ENCODE results near the gene SYTL3. TPM values are rescaled to one million over a fixed set of nuclear protein-coding genes. Genes with fewer than 3 reads are reported as not detected.
"Not testable (repeated sequence)": the region's sequence is repeated elsewhere in the genome, so short reads cannot be mapped to it uniquely, and the experiment has no call there.

Gene SYTL3
- total and polyA plus RNA-seq, 8 donors: 3.1 to 14.6 (median 5.3) TPM

GRCh38 chr6:158647501-158647900, 2.4 kb upstream of the SYTL3 start:
- no peaks in the 10 kb centered on the region for H3K36me3 ChIP-seq
- peaks cover 10 to 39% (median 16%) of the 10 kb centered on the region in 4 donors for H3K4me1 ChIP-seq
- H3K9me3 ChIP-seq: no peaks in the 10 kb centered on the region
- no peak for DNase-seq
- intact Hi-C loops (cut with DNase I; ENCODE audit: low total_unique reads): no loop called here
- H3K4me3 ChIP-seq: no peak overlapping the region
- H3K27ac ChIP-seq: no peak overlapping the region
- no peaks in the 10 kb centered on the region for H3K27me3 ChIP-seq
- TF ChIP-seq, protein P1, sequence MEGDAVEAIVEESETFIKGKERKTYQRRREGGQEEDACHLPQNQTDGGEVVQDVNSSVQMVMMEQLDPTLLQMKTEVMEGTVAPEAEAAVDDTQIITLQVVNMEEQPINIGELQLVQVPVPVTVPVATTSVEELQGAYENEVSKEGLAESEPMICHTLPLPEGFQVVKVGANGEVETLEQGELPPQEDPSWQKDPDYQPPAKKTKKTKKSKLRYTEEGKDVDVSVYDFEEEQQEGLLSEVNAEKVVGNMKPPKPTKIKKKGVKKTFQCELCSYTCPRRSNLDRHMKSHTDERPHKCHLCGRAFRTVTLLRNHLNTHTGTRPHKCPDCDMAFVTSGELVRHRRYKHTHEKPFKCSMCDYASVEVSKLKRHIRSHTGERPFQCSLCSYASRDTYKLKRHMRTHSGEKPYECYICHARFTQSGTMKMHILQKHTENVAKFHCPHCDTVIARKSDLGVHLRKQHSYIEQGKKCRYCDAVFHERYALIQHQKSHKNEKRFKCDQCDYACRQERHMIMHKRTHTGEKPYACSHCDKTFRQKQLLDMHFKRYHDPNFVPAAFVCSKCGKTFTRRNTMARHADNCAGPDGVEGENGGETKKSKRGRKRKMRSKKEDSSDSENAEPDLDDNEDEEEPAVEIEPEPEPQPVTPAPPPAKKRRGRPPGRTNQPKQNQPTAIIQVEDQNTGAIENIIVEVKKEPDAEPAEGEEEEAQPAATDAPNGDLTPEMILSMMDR (IDR thresholded peaks at IDR 0.05): no peak
- TF ChIP-seq EP300 (IDR thresholded peaks at IDR 0.05) (no peak), POLR2AphosphoS5 (IDR thresholded peaks at IDR 0.05) (no peak), POLR2A (IDR thresholded peaks at IDR 0.05) (no peak)
- WGBS, 5 donors: 69 to 85% (median 74%) methylated on average over 4 of the region's 4 CpGs

- H3K4me1 ChIP-seq: peaks cover 0 to 33% (median 6%) of the 10 kb centered on the region in 4 donors
- TF ChIP-seq POLR2A (IDR thresholded peaks at IDR 0.05) (no peak), EP300 (IDR thresholded peaks at IDR 0.05) (no peak), POLR2AphosphoS5 (IDR thresholded peaks at IDR 0.05) (peak in 1 of 3 donors; percentile 39)
- TF ChIP-seq, protein P1 (IDR thresholded peaks at IDR 0.05): no peak
- intact Hi-C loops (cut with DNase I; ENCODE audit: low total_unique reads): no loop called here
- peak overlapping the region in 4 of 5 donors; percentile 56 to 79 (median 65) for H3K27ac ChIP-seq
- DNase-seq: peak in 1 of 2 donors; percentile 7
- H3K9me3 ChIP-seq: no peaks in the 10 kb centered on the region
- 70 to 83% (median 79%) methylated on average over 5 of the region's 5 CpGs for WGBS, 5 donors
- no peaks in the 10 kb centered on the region for H3K36me3 ChIP-seq
- H3K27me3 ChIP-seq: no peaks in the 10 kb centered on the region
- no peak overlapping the region for H3K4me3 ChIP-seq
Measured at GRCh38 chr6:158648682-158649131, 1.1 kb upstream of the SYTL3 start.

DNA sequence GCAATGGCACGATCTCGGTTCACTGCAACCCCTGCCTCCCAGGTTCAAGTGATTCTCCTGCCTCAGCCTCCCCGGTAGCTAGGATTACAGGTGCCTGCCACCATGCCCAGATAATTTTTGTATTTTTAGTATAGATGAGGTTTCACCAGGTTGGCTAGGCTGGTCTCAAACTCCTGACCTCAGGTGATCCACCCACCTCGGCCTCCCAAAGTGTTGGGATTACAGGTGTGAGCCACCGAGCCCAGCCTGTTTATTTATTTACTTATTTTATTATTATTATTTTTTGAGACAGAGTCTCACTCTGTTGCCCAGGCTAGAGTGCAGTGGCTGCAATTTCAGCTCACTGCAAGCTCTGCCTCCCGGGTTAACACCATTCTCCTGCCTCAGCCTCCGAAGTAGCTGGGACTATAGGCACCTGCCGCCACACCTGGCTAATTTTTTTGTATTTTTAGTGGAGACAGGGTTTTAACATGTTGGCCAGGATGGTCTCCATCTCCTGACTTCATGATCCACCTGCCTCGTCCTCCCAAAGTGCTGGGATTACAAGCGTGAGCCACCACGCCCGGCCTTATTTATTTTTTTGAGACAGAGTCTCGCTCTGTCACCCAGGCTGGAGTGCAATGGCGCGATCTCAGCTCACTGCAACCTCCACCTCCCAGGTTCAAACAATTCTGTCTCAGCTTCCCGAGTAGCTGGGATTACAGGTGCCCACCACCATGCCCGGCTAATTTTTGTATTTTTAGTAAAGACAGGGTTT, 2.3 kb downstream of the SYTL3 start:
- H3K27ac ChIP-seq: peak overlapping the region in 4 of 5 donors; percentile 60 to 86 (median 75)
- H3K27me3 ChIP-seq; H3K9me3 ChIP-seq; intact Hi-C loops (cut with DNase I; ENCODE audit: low total_unique reads); H3K36me3 ChIP-seq: not testable (repeated sequence)
- 85 to 96% (median 92%) methylated on average over 17 of the region's 17 CpGs for WGBS, 5 donors
- H3K4me1 ChIP-seq: peaks cover 0 to 47% (median 13%) of the 10 kb centered on the region in 4 donors
- H3K4me3 ChIP-seq: peak overlapping the region in 1 of 4 donors; percentile 11
- DNase-seq: peak in 1 of 2 donors; percentile 13

DNA sequence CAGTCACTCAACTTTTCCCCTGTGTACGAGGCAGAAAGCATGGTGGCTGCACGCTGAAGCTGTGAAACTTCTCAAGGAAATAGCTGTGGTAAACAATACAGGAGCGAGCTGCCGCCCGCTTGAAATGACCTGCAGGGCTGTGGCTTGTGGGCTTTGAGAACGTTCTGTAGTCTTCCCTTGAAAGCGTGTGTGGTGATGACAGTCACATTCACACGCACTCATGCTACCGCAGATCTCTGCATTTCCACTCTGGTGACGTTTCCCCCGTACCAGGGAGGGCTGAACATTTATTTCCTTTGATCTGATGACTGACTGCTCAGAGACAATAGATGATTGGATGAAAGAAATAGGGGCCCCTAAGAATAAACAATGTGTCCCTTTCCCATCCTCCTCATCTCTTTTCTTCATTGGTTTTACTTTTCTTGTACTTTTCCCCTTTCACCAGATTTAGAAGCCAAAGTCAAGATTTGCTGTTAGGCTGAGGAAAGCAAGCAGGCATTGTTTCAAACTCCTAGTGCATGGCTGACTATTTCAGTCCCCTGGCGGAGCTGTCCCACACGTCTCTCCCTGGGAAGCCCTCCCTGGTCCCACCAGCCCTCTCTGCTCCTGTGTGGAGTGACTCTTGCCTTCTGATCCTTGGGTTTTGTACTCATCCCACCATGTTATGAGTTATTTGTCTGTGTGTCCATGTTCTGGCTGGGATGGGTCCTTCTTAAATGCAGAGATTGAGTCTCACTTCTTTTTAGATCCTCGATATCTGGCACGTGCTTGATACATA, 3.9 kb downstream of the SYTL3 start:
- Histone ChIP-seq H3K36me3 (no peaks in the 10 kb centered on the region), H3K4me1 (peaks cover 0 to 40% (median 13%) of the 10 kb centered on the region in 4 donors), H3K27me3 (no peaks in the 10 kb centered on the region), H3K9me3 (no peaks in the 10 kb centered on the region), H3K4me3 (no peak overlapping the region), H3K27ac (peak overlapping the region; percentile 67 to 86 (median 79))
- 50 to 62% (median 56%) methylated on average over 15 of the region's 15 CpGs for WGBS, 5 donors
- DNase-seq: peak; percentile 61 to 86
- TF ChIP-seq EP300 (IDR thresholded peaks at IDR 0.05) (peak; percentile 42), POLR2AphosphoS5 (IDR thresholded peaks at IDR 0.05) (peak in 2 of 3 donors; percentile 49 to 56), POLR2A (IDR thresholded peaks at IDR 0.05) (no peak)
- intact Hi-C loops (cut with DNase I; ENCODE audit: low total_unique reads): no loop called here

DNA sequence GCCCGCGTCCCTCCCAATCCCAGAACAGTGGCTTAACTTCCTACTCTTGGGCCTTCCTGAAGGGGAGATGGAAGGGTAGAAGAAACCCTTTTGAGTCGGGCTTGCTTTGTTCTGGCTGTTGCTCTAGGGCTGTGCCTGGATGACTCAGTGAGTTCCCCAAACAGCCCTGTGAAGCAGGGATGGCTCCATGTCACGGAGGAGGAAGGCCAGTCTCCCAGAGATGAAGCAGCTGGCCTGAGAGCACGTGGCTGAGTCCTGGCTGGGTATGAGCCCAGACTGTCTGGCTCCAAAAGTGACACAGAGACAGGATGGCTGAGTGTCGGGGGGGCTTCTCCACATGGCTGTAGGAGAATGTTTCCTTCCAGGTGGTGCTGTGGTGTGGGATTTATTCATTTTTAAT, 4.6 kb downstream of the SYTL3 start:
- Histone ChIP-seq H3K27me3 (no peaks in the 10 kb centered on the region), H3K27ac (peak overlapping the region; percentile 67 to 86 (median 79)), H3K4me1 (peaks cover 0 to 43% (median 13%) of the 10 kb centered on the region in 4 donors), H3K36me3 (no peaks in the 10 kb centered on the region), H3K4me3 (no peak overlapping the region), H3K9me3 (no peaks in the 10 kb centered on the region)
- peak; percentile 53 to 87 for DNase-seq
- intact Hi-C loops (cut with DNase I; ENCODE audit: low total_unique reads): no loop called here
- 50 to 76% (median 72%) methylated on average over 6 of the region's 6 CpGs for WGBS, 5 donors
- TF ChIP-seq POLR2AphosphoS5 (IDR thresholded peaks at IDR 0.05) (peak; percentile 69 to 93 (median 82)), EP300 (IDR thresholded peaks at IDR 0.05) (no peak)

Measured in stomach (tissue), 9 donors.